NB4 (cell line): ENCODE measurements around the gene HECW1.

Experiments
- DNase-seq: peaks from one replicate; pipeline ENCODE4 v3.0.0; 2010; ENCODE audit warnings: low read depth
- H3K4me3 ChIP-seq: one replicate; pipeline ENCODE4 v1.5.1; 2011; ENCODE audit warnings: mild to moderate bottlenecking, low read depth, low read length, moderate library complexity
- CTCF ChIP-seq: IDR thresholded peaks from one replicate; pipeline ENCODE4 v1.5.1; 2012; ENCODE audit warnings: low read depth, low read length
- MAX ChIP-seq: IDR thresholded peaks from 2 replicates; pipeline ENCODE4 v1.6.1; 2011; ENCODE audit warnings: low read depth, low read length
- MYC ChIP-seq: IDR thresholded peaks from 2 replicates; pipeline ENCODE4 v1.6.1; 2011; ENCODE audit warnings: low read depth, low read length
- POLR2A ChIP-seq: IDR thresholded peaks from 2 replicates; pipeline ENCODE4 v1.6.1; 2011; ENCODE audit warnings: mild to moderate bottlenecking; ENCODE audit not compliant: insufficient read length; ENCODE audit errors: extremely low read depth

HECW1 gene

GRCh38 chr7:43540471-43540870 is 428.0 kb downstream of the HECW1 start:
- TF ChIP-seq MAX (no peak), POLR2A (no peak), MYC (no peak), CTCF (no peak)
- DNase-seq, result no peak
- no peak overlapping the region for H3K4me3 ChIP-seq

GRCh38 chr7:43542716-43543115 is 430.3 kb downstream of the HECW1 start:
- DNase-seq, result no peak
- no peak overlapping the region for H3K4me3 ChIP-seq
- TF ChIP-seq MAX, result no peak
- TF ChIP-seq POLR2A, result no peak
- no peak for TF ChIP-seq MYC
- no peak for TF ChIP-seq CTCF

GRCh38 chr7:43546231-43546630 is 433.8 kb downstream of the HECW1 start:
- H3K4me3 ChIP-seq, result no peak overlapping the region
- no peak for DNase-seq
- TF ChIP-seq CTCF (no peak), MYC (no peak), POLR2A (no peak), MAX (no peak)

GRCh38 chr7:43550427-43550826 is 438.0 kb downstream of the HECW1 start:
- no peak overlapping the region for H3K4me3 ChIP-seq
- TF ChIP-seq MYC (no peak), CTCF (no peak), POLR2A (no peak), MAX (no peak)
- DNase-seq, result no peak

GRCh38 chr7:43552122-43552521 is 439.7 kb downstream of the HECW1 start:
- H3K4me3 ChIP-seq, result no peak overlapping the region
- TF ChIP-seq POLR2A (no peak), MYC (no peak), CTCF (no peak), MAX (no peak)

GRCh38 chr7:43553999-43554398 is 441.6 kb downstream of the HECW1 start:
- H3K4me3 ChIP-seq, result no peak overlapping the region
- DNase-seq, result peak; percentile 60
- TF ChIP-seq CTCF, result no peak
- TF ChIP-seq MAX, result no peak
- TF ChIP-seq POLR2A, result no peak
- TF ChIP-seq MYC, result no peak

More at GRCh38 chr7:43552122-43552521, 439.7 kb downstream of the HECW1 start:
- DNase-seq, result no peak
